Stomach (tissue), 9 donors: ENCODE data around the gene C10orf67. TPM values are rescaled to one million over a fixed set of nuclear protein-coding genes. Genes with fewer than 3 reads are reported as not detected.
"Not testable (repeated sequence)": the region's sequence is repeated elsewhere in the genome, so short reads cannot be mapped to it uniquely, and the experiment has no call there.

Experiments
- DNase-seq, 2 donors: peaks; one replicate each; pipeline versions ENCODE4 v3.0.0 to v3.0.0-alpha.2; 2013 to 2019
- H3K27ac ChIP-seq, 5 donors: fragments of 200-600 bp in 4 of 5; sonication (generic) in 4 of 5; one replicate each; pipeline ENCODE4 v1.5.1; 2013 to 2019; ENCODE audit warnings: mild to moderate bottlenecking in 1 of 5, moderate library complexity in 1 of 5
- H3K27me3 ChIP-seq, 3 donors: fragments of 200-600 bp; sonication (generic); one replicate each; pipeline ENCODE4 v1.5.1; 2017 to 2019; ENCODE audit warnings: mixed run types in 1 of 3
- H3K36me3 ChIP-seq, 4 donors: fragments of 200-600 bp; sonication (generic); 1 replicate in 3 of 4; 2 replicates in 1 of 4; pipeline ENCODE4 v1.5.1; 2016 to 2019
- H3K4me1 ChIP-seq, 4 donors: fragments of 200-600 bp; sonication (generic); one replicate each; pipeline ENCODE4 v1.5.1; 2016 to 2019
- H3K4me3 ChIP-seq, 4 donors: fragments of 200-600 bp; sonication (generic) in 3 of 4; one replicate each; pipeline ENCODE4 v1.5.1; 2016 to 2019; ENCODE audit warnings: mild to moderate bottlenecking in 1 of 4
- H3K9me3 ChIP-seq, 4 donors: fragments of 200-600 bp; sonication (generic); one replicate each; pipeline ENCODE4 v1.5.1; 2016 to 2019
- EP300 ChIP-seq: sonication (generic); formaldehyde crosslinking; IDR thresholded peaks from one replicate; pipeline ENCODE4 v1.6.1; 2017; ENCODE audit warnings: antibody characterized with exemption
- POLR2A ChIP-seq, 4 donors: fragments of 450-650 bp; IDR thresholded peaks; one replicate each; pipeline ENCODE4 v1.6.1; 2016; ENCODE audit warnings: antibody characterized with exemption in 4 of 4, control low read depth in 2 of 4, mild to moderate bottlenecking in 1 of 4, moderate library complexity in 1 of 4
- POLR2AphosphoS5 ChIP-seq, 3 donors: sonication (generic); formaldehyde crosslinking; IDR thresholded peaks; one replicate each; pipeline ENCODE4 v1.6.1; 2016; ENCODE audit warnings: antibody characterized with exemption in 3 of 3
- WGBS, 5 donors: extraction: QIAGEN DNeasy Blood & Tissue Kit in 3 of 5; methylation state at CpG; one replicate each; pipeline versions ENCODE4 v1.1.5 to v1.1.7; 2013 to 2018; 5-methylcytosine and 5-hydroxymethylcytosine counted together
- intact Hi-C: fragments of 100-400 bp; cut with DNase I; formaldehyde crosslinking; loops from one replicate; pipeline ENCODE4 v1.15.1; 2023; ENCODE audit warnings: low total_unique reads
- polyA plus RNA-seq, 3 donors: library from polyadenylated mRNA; stranded (reverse); fragments of 200-250 nt; gene quantifications; one replicate each; pipeline ENCODE4 v1.2.3, GENCODE V29; 2013
- total RNA-seq, 5 donors: library from RNA; depleted of rRNA; stranded (reverse); fragments of >200 nt; gene quantifications; one replicate each; pipeline versions ENCODE4 v1.1.0 to v1.2.3, GENCODE V29; 2014 to 2016
- TF ChIP-seq, protein P1 (sequence below), 7 experiments: fragments of 450-650 bp in 4 of 7; fragments of 200-600 bp in 3 of 7; sonication (generic) in 3 of 7; IDR thresholded peaks; one replicate each; pipeline ENCODE4 v1.5.1; 2016 to 2019; ENCODE audit warnings: antibody characterized with exemption in 7 of 7, control low read depth in 2 of 7, mild to moderate bottlenecking in 1 of 7
- donor health status: healthy with polysubstance abuse.
- donor health status: Bipolar disorder and iron deficiency.
- donor health status: healthy.

C10orf67 gene
- total and polyA plus RNA-seq, 8 donors: 0.18 to 1.2 (median 0.31) TPM; not detected in 5

DNA sequence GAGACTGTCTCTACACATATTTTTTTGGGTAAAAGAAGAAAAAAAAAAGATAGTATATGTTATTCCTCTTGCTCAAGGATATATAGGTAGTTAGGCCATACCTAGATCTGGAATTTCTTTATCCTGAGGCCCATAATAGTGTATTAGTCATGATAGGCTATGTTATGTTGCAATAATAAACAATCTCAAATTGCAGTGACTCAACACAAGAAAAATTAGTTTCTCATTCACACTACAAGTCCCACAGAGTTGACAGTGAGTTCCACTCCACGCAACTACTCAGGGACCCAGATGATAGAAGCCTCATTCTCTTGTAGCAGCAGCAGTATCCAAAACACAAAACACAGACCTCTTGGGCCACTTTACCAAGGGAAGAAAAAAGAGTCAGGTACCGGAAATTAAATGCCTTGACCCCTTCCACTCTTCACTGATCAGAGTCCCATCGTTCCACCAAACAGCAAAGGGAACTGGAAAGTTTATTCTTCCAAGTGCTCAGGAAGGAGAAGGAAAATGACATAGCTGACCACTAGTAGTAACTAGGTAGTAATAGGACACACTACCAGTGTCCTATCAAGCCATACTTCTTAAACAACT is 7.4 kb upstream of the C10orf67 start:
- 88 to 94% (median 90%) methylated on average over 3 of the region's 3 CpGs for WGBS, 5 donors
- H3K4me1 ChIP-seq: peaks cover 0 to 12% (median 0%) of the 10 kb centered on the region in 4 donors
- H3K4me3 ChIP-seq: no peak overlapping the region
- no peaks in the 10 kb centered on the region for H3K9me3 ChIP-seq
- TF ChIP-seq POLR2AphosphoS5 (IDR thresholded peaks at IDR 0.05) (no peak), POLR2A (IDR thresholded peaks at IDR 0.05) (no peak), EP300 (no peak)
- TF ChIP-seq, protein P1, sequence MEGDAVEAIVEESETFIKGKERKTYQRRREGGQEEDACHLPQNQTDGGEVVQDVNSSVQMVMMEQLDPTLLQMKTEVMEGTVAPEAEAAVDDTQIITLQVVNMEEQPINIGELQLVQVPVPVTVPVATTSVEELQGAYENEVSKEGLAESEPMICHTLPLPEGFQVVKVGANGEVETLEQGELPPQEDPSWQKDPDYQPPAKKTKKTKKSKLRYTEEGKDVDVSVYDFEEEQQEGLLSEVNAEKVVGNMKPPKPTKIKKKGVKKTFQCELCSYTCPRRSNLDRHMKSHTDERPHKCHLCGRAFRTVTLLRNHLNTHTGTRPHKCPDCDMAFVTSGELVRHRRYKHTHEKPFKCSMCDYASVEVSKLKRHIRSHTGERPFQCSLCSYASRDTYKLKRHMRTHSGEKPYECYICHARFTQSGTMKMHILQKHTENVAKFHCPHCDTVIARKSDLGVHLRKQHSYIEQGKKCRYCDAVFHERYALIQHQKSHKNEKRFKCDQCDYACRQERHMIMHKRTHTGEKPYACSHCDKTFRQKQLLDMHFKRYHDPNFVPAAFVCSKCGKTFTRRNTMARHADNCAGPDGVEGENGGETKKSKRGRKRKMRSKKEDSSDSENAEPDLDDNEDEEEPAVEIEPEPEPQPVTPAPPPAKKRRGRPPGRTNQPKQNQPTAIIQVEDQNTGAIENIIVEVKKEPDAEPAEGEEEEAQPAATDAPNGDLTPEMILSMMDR (IDR thresholded peaks at IDR 0.05): no peak
- DNase-seq: no peak
- no peaks in the 10 kb centered on the region for H3K27me3 ChIP-seq
- H3K27ac ChIP-seq: no peak overlapping the region
- intact Hi-C loops: no loop called here
- H3K36me3 ChIP-seq: no peaks in the 10 kb centered on the region

DNA sequence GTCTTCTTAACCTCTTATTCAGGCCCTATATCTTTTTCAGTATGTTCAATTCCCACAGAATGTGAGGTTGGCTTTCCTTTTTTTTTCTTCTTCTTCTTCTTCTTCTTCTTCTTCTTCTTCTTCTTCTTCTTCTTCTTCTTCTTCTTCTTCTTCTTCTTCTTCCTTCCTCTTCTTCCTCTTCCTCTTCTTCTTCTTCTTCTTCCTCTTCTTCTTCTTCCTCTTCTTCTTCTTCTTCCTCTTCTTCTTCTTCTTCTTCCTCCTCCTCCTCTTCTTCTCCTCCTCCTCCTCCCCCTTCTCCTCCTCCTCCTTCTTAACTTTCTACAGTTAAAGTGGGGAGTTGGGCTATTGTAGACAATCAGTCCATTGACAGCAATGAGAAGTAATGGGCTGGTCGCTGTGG is 6.1 kb upstream of the C10orf67 start:
- 73 to 88% (median 81%) methylated on average over 1 of the region's 1 CpG for whole genome bisulfite sequencing, 5 donors
- H3K36me3 ChIP-seq, intact Hi-C loops, H3K4me3 ChIP-seq, H3K27me3 ChIP-seq, H3K9me3 ChIP-seq, H3K27ac ChIP-seq, DNase-seq: not testable (repeated sequence)
- H3K4me1 ChIP-seq: peaks cover 0 to 12% (median 0%) of the 10 kb centered on the region in 4 donors

DNA sequence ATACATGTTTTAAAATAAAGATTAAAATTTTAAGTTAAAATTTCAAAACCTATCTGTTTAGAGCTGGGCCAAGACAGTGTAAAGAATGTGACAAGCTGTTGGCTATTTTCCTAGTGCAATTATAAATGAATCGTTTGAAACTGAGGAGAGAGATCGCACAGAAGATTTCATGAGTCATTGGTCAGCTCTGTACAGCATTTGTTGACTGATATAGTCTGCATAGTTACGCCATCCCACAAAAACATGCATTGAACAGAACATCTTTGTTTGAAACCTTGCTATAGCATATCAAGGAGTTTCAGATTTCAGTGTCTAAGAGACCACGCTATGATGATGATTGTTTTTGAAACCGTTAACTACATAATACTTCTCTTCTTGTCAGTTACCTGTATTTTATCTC is 1.3 kb upstream of the C10orf67 start:
- H3K27ac ChIP-seq: no peak overlapping the region
- H3K27me3 ChIP-seq: peaks cover 0 to 31% (median 13%) of the 10 kb centered on the region in 3 donors
- TF ChIP-seq POLR2A (IDR thresholded peaks at IDR 0.05) (no peak), POLR2AphosphoS5 (IDR thresholded peaks at IDR 0.05) (no peak), EP300 (no peak)
- TF ChIP-seq, protein P1 (IDR thresholded peaks at IDR 0.05): no peak
- WGBS, 5 donors: 42 to 50% (median 47%) methylated on average over 5 of the region's 5 CpGs
- intact Hi-C loops: no loop called here
- H3K9me3 ChIP-seq: no peaks in the 10 kb centered on the region
- H3K36me3 ChIP-seq: no peaks in the 10 kb centered on the region
- DNase-seq: peak in 1 of 2 donors; percentile 56
- peaks cover 12 to 30% (median 16%) of the 10 kb centered on the region in 4 donors for H3K4me1 ChIP-seq
- H3K4me3 ChIP-seq: no peak overlapping the region

- intact Hi-C loops: no loop called here
- peak; percentile 52 to 83 for DNase-seq
- H3K4me3 ChIP-seq: peak overlapping the region; percentile 48 to 61 (median 52)
- H3K9me3 ChIP-seq: no peaks in the 10 kb centered on the region
- 9 to 25% (median 12%) methylated on average over 20 to 48 of the region's 48 CpGs for WGBS, 5 donors
- H3K27me3 ChIP-seq: peaks cover 0 to 31% (median 13%) of the 10 kb centered on the region in 3 donors
- H3K36me3 ChIP-seq: no peaks in the 10 kb centered on the region
- TF ChIP-seq, protein P1 (IDR thresholded peaks at IDR 0.05): no peak
- no peak for TF ChIP-seq POLR2A (IDR thresholded peaks at IDR 0.05)
- peak overlapping the region in 3 of 5 donors; percentile 31 to 54 (median 46) for H3K27ac ChIP-seq
- H3K4me1 ChIP-seq: peaks cover 12 to 30% (median 16%) of the 10 kb centered on the region in 4 donors
Measured at GRCh38 chr10:23343591-23344240, 881 bp downstream of the C10orf67 start.
